Adrenal gland (tissue), 5 donors: Measurements from ENCODE around the gene DAAM2.

Source experiments
- POLR2A ChIP-seq, 2 donors: fragments of 450-650 bp; IDR thresholded peaks; one replicate each; pipeline ENCODE4 v1.6.1; 2017; ENCODE audit warnings: antibody characterized with exemption in 2 of 2, mild to moderate bottlenecking in 2 of 2, moderate library complexity in 1 of 2
- TF ChIP-seq, protein P1 (sequence below), 6 experiments: fragments of 450-650 bp in 4 of 6; fragments of 200-600 bp in 2 of 6; sonication (generic) in 1 of 6; IDR thresholded peaks; 1 replicate in 5 of 6; 2 replicates in 1 of 6; pipeline versions ENCODE4 v1.5.1 to v1.8.0; 2016 to 2021; ENCODE audit warnings: antibody characterized with exemption in 6 of 6, mild to moderate bottlenecking in 2 of 6, moderate library complexity in 1 of 6
- donor health status: DM: no; HTN: no; CAD: no.

DNA sequence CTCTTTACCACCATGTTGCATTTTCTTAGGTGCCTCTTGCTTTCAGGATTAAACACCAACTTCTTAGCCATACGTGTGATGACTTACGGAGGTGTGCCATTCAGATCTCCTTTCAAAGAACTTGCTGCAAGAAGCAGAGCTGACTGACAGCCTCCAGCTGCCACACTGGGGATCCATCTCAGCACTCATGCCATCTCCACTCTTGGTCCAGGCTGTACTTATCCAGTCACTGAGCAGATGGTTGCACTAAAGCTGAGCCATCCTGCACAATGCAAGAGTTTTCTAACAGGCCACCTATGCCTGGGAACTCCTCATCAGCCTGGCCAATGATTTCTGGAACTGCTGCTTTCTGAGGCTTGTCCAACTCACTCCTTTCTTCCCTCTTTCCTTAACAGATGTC lies 35.6 kb upstream of the DAAM2 start:
- TF ChIP-seq, protein P1, sequence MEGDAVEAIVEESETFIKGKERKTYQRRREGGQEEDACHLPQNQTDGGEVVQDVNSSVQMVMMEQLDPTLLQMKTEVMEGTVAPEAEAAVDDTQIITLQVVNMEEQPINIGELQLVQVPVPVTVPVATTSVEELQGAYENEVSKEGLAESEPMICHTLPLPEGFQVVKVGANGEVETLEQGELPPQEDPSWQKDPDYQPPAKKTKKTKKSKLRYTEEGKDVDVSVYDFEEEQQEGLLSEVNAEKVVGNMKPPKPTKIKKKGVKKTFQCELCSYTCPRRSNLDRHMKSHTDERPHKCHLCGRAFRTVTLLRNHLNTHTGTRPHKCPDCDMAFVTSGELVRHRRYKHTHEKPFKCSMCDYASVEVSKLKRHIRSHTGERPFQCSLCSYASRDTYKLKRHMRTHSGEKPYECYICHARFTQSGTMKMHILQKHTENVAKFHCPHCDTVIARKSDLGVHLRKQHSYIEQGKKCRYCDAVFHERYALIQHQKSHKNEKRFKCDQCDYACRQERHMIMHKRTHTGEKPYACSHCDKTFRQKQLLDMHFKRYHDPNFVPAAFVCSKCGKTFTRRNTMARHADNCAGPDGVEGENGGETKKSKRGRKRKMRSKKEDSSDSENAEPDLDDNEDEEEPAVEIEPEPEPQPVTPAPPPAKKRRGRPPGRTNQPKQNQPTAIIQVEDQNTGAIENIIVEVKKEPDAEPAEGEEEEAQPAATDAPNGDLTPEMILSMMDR (IDR thresholded peaks at IDR 0.05), result no peak
- TF ChIP-seq POLR2A (IDR thresholded peaks at IDR 0.05), result no peak
